KOPT-K1 (cell line): ENCODE results near the gene FOXO1.

Experiments
- H3K27ac ChIP-seq: fragments of 200-600 bp; sonication (generic); 2 replicates; pipeline ENCODE4 v1.5.1; 2016; ENCODE audit warnings: antibody characterized with exemption, mild to moderate bottlenecking, low read depth, low read length; ENCODE audit not compliant: poor library complexity, severe bottlenecking
- H3K36me3 ChIP-seq: fragments of 200-600 bp; sonication (generic); 2 replicates; pipeline ENCODE4 v1.5.1; 2017; ENCODE audit warnings: antibody characterized with exemption, mild to moderate bottlenecking, low read length, moderate library complexity; ENCODE audit not compliant: insufficient read depth
- H3K9me3 ChIP-seq: fragments of 200-600 bp; sonication (generic); 2 replicates; pipeline ENCODE4 v1.5.1; 2017; ENCODE audit warnings: antibody characterized with exemption, low read length, mild to moderate bottlenecking; ENCODE audit not compliant: insufficient read depth, poor library complexity, severe bottlenecking

The FOXO1 gene

DNA sequence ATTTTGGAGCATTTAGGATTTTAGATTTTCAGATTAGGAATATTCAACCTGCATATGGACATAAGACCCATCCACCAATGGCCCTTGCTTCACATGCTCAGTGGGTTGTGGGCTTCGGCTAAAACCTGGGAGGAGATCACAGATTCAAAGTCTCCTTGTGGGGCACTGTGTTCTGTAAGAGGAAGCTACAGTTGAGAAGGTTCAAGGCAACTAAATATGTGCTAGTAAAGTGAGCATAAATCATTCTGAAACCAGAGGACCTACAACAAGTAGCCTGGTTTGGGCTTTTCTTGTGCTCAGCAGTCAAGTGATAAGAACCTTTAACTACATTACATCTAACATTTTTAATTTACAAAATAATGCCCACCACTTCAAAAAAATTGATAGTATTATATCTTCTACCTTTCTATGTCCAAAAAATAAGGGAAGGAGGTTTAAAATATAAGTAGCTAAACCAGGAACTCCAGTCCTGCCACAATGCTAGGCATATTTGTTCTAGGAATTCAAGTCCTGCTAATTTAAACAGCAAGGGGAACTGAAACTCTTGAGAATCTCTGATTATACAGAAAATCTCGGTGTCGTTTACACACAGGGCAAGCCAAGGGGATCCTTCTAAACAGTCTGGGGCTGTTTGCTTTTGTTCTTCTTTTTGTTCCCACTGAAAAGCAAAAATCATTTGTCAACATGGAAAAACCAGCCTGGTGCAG, 36.6 kb downstream of the FOXO1 start:
- Histone ChIP-seq H3K36me3 (no peaks in the 10 kb centered on the region), H3K27ac (no peak overlapping the region), H3K9me3 (no peaks in the 10 kb centered on the region)

GRCh38 chr13:40626977-40627376, 39.5 kb downstream of the FOXO1 start:
- Histone ChIP-seq H3K27ac (no peak overlapping the region), H3K9me3 (no peaks in the 10 kb centered on the region), H3K36me3 (no peaks in the 10 kb centered on the region)

DNA sequence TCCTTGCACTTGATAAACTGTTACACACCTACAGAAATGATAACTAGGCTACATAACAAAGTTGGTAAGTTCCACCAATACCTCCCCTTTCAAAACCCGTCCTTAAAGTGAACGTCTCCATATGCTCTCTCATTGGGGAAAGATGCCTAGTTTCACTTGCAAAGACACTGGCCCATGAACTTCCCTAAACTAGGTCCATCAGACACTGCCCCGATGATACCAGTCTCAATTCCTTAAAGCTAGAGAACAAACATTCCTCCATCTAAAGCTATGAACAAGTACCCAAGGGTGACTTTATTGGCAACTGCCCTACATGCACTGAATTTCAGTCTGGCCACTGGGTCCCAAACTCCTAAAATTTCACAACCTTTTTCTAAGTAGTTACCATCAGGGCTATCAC, 39.9 kb downstream of the FOXO1 start:
- no peaks in the 10 kb centered on the region for H3K36me3 ChIP-seq
- H3K27ac ChIP-seq, result no peak overlapping the region
- H3K9me3 ChIP-seq, result no peaks in the 10 kb centered on the region

DNA sequence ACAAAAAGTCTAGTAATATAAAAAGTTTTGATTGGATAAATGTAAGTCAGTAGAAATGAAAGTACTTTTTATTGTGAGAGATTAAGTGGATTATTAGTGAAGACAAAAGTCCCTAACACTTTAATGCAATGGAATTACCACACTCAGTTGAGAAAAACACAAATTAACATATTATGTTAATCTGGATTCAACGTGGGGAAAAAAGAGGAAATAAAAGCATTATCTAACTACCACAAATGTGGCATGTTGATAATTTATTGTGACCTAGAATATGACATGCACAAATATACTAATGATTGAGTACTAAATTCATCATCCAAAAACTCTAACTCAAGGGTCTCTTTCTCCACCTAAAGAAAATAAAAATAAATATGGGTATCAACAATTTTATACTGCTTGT, 41.5 kb downstream of the FOXO1 start:
- no peak overlapping the region for H3K27ac ChIP-seq
- H3K9me3 ChIP-seq, result no peaks in the 10 kb centered on the region
- H3K36me3 ChIP-seq, result no peaks in the 10 kb centered on the region

DNA sequence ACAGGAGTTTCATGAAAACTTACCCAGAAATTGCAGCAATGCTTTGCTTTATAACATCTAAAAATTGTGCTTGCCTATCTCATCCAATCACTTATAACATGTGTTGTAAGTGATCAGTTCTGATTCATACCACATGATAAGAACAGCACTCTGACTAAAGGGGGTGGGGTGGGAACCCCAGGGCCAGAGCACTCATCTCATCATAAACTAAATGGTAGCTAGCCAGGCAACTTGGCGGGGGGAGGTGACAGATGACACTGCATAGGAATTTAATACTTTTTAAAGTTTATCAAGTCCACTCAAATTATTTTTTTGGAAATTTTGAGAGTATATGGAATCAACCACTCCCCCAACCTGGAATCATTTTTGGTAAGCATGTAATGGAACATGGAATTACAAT, 42.1 kb downstream of the FOXO1 start:
- no peak overlapping the region for H3K27ac ChIP-seq
- H3K9me3 ChIP-seq, result no peaks in the 10 kb centered on the region
- no peaks in the 10 kb centered on the region for H3K36me3 ChIP-seq

DNA sequence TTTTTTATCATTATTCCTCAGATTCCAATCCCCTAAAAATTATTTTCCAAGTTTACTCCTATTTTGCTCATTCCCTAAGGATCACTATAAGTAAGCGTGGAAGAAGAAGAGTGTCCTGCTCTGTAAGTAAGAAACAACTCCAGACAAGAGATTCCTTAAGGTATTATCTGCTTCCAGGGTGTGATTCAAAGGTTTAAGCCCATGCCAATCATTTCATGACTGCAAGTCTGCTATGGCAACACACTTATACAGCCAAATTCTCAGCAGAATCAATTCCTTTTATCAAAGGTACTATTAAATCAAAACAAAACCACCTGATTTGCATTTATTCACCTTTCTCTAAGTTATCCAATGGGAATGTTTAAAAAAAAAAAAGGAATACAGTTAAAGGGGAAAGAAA, 43.7 kb downstream of the FOXO1 start:
- Histone ChIP-seq H3K36me3 (no peaks in the 10 kb centered on the region), H3K9me3 (no peaks in the 10 kb centered on the region), H3K27ac (no peak overlapping the region)

GRCh38 chr13:40622246-40622645, 44.2 kb downstream of the FOXO1 start:
- H3K9me3 ChIP-seq, result no peaks in the 10 kb centered on the region
- H3K36me3 ChIP-seq, result no peaks in the 10 kb centered on the region
- H3K27ac ChIP-seq, result no peak overlapping the region

DNA sequence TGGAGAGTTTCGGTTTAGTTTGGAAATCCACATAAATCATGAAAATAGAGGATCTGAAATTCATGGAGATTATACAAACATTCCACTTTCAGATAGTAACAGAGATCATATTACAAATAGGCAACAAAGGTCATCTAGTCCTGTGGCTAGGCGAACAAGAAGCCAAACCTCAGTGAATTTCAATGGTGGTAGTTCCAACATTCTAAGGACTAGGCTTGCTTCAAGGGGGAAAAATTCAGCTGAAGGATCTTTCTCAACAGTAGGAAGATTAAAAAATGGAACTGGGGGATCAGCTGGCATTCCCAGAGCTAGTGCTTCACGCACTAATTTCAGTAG, 47.0 kb downstream of the FOXO1 start:
- H3K27ac ChIP-seq, result no peak overlapping the region
- no peaks in the 10 kb centered on the region for H3K9me3 ChIP-seq
- no peaks in the 10 kb centered on the region for H3K36me3 ChIP-seq

DNA sequence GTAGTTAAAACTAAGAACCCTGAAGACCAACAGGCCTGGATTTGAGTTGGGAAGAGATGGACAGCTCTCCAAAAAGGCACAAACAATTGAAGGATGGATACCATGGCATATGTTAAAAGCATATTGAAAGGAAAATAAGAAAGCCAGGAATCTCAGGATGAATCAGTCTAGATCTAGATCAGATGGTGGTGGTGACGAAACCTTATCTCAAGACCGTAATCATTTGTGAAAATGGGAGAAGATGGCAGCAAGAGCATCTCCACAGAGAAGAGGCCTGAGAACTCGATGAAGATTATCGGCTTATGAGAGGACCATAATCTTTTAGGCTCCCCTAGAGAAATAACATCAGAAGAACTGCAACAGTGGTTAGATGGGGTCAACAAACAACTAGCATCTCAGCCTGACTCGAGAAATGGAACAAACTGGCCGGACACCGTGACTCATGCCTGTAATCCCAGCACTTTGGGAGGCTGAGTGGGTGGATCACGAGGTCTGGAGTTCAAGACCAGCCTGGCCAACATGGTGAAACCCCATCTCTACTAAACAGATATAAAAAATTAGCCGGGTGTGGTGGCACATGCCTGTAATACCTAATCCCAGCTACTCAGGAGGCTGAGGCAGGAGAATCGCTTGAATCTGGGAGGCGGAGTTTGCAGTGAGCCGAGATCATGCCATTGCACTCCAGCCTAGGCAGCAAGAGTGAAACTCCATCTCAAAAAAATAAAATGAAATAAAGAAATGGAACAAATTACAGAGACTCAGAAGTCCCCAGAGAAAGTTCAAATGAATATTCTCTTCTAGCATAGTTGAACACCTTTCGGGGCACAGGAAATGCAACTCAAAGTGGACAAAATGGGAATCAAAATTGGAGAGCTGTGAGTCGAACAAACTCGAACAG, 47.6 kb downstream of the FOXO1 start:
- H3K27ac ChIP-seq, result no peak overlapping the region
- no peaks in the 10 kb centered on the region for H3K9me3 ChIP-seq
- no peaks in the 10 kb centered on the region for H3K36me3 ChIP-seq

DNA sequence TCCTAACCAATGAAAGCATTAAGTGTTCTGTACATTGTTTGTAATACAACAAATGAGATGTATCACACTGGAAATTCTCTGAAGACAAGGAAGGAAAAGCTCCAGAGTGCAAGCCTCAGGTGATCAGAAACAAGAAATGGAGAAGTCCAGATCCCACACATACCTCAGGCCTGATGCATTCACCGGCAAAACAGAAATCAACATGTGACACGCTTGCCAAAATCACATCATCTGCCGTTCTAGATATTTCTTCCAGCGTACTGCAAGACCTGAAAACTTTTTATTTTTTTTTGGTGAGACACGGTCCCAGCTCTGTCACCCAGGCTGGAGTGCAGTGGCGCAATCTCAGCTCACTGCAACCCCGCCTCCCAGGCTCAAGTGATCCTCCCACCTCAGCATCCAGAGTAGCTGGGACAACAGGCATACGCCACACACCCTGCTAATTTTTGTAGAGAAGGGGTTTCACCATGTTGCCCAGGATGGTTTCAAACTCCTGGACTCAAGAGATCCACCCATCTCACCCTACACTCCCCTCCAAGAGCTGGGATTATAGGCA, 48.6 kb downstream of the FOXO1 start:
- Histone ChIP-seq H3K27ac (no peak overlapping the region), H3K9me3 (no peaks in the 10 kb centered on the region), H3K36me3 (no peaks in the 10 kb centered on the region)

- H3K27ac ChIP-seq, result no peak overlapping the region
- no peaks in the 10 kb centered on the region for H3K36me3 ChIP-seq
- no peaks in the 10 kb centered on the region for H3K9me3 ChIP-seq
These were observed 50.8 kb downstream of the FOXO1 start for GRCh38 chr13:40615619-40616018.

GRCh38 chr13:40613914-40614313, 52.5 kb downstream of the FOXO1 start:
- Histone ChIP-seq H3K36me3 (no peaks in the 10 kb centered on the region), H3K9me3 (no peaks in the 10 kb centered on the region), H3K27ac (no peak overlapping the region)

DNA sequence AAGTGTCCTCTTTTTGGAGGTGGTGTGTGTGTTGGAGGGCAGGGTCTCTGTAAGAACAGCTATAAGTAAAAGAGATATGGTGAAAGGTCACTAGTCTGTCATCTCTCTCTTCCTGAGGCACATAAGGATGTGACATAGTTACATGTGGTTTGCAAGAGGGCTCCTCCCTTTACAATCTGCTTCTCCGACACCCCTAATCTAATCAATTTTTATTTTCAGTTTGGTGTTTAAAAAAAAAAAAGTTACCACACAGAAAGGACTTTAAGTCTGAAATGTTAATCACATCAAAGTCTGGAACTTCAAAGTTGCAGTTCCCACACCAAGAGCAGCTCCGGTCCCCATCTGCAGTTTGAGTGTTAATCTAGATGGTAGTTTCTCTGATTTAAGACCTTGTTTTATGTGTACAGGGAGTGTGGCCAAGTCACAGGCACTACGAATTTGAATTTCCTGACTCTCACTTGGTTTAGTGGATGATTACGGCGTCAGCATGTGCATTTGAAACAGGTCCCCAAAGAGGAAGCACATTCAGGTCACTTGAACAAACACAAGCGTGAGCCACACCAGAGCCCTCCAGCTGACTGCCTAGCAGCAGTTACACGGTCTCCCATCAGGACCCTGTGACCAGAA, 53.1 kb downstream of the FOXO1 start:
- no peaks in the 10 kb centered on the region for H3K36me3 ChIP-seq
- H3K9me3 ChIP-seq, result no peaks in the 10 kb centered on the region
- no peak overlapping the region for H3K27ac ChIP-seq

DNA sequence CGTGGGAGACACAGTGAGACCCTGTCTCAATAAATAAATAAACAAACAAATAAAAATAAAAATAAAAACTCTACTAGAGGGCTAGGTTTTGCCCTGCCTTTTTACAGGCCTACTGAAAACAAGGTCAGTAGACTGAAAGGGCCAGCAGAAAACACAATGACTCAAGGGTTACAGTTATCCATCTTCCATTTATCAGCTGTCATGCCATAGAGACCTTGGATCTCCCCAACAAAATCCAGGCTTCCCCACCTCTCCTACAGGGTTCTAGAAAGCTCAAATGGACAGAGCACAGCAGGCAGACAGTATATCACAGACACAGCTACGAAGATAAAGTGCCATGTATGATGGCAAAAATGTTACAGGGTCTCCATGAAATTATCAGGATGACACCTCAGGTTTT, 54.4 kb downstream of the FOXO1 start:
- H3K27ac ChIP-seq, result no peak overlapping the region
- no peaks in the 10 kb centered on the region for H3K9me3 ChIP-seq
- H3K36me3 ChIP-seq, result no peaks in the 10 kb centered on the region

GRCh38 chr13:40611635-40612034, 54.8 kb downstream of the FOXO1 start:
- H3K9me3 ChIP-seq, result no peaks in the 10 kb centered on the region
- no peaks in the 10 kb centered on the region for H3K36me3 ChIP-seq
- H3K27ac ChIP-seq, result no peak overlapping the region
